Left colon (tissue), 2 donors: ENCODE measurements around the gene CTF1. TPM values are rescaled to one million over a fixed set of nuclear protein-coding genes. Genes with fewer than 3 reads are reported as not detected.

Source experiments
- ATAC-seq: fragments of 200-7000 bp; cut with Tn5 transposase; one replicate; pipeline ENCODE4 v1.9.1; 2020; ENCODE audit warnings: mild to moderate bottlenecking, moderate library complexity
- DNase-seq, 2 donors: peaks; one replicate each; pipeline ENCODE4 v3.0.0-alpha.2; 2020
- intact Hi-C, 2 donors: fragments of 100-400 bp; cut with DNase I in 1 of 2; cut with micrococcal nuclease in 1 of 2; formaldehyde crosslinking; loops; one replicate each; pipeline versions ENCODE4 v1.11.2 to v1.14.0; 2022; cut with DNase I, micrococcal nuclease
- total RNA-seq, 2 donors: library from RNA; stranded (reverse); fragmentation: NEBNext Ultra II Directional; extraction: Animal tissue kit (Norgen Biotek cat#: 25700); gene quantifications; one replicate each; pipeline ENCODE4 v1.2.1, GENCODE V29; 2021
- donor health status: DM: no; HTN: no; CAD: no.
- donor health status: DM: yes; HTN: yes; CAD: no.

CTF1 gene
- total RNA-seq, 2 donors from 2014 or later: 0.24 to 1.7 TPM

GRCh38 chr16:30902029-30902972 lies 5.9 kb downstream of the CTF1 start:
- peak; percentile 91 for ATAC-seq
- DNase-seq: peak; percentile 47 to 76
- intact Hi-C loops: loop anchor here in 1 of 2 donors (5.0 kb wide), 1 partner anchor 55 kb away; no protein-coding TSS in a partner anchor

- peak; percentile 3 for ATAC-seq
- no peak for DNase-seq
- intact Hi-C loops: loop anchor here in 1 of 2 donors (5.0 kb wide), 1 partner anchor 56 kb away; no protein-coding TSS in a partner anchor
Measured at GRCh38 chr16:30903002-30903401, 6.6 kb downstream of the CTF1 start.

- DNase-seq (peak in 1 of 2 donors; percentile 53), ATAC-seq (peak; percentile 12)
- intact Hi-C loops: loop anchor here in 1 of 2 donors (5.0 kb wide), 1 partner anchor 56 kb away; no protein-coding TSS in a partner anchor
Measured at GRCh38 chr16:30903596-30903995, 7.2 kb downstream of the CTF1 start.

GRCh38 chr16:30904114-30904780 lies 7.8 kb downstream of the CTF1 start:
- ATAC-seq: no peak
- intact Hi-C loops: loop anchor here in 1 of 2 donors (5.0 kb wide), 1 partner anchor 57 kb away; no protein-coding TSS in a partner anchor
- DNase-seq: no peak

- ATAC-seq (no peak), DNase-seq (no peak)
- intact Hi-C loops: no loop called here
Measured at GRCh38 chr16:30907064-30907463, 10.7 kb downstream of the CTF1 start.

GRCh38 chr16:30910427-30911029 lies 14.1 kb downstream of the CTF1 start:
- ATAC-seq: no peak
- DNase-seq: no peak
- intact Hi-C loops: loop anchor here in 1 of 2 donors (10.0 kb wide), 1 partner anchor 66 kb away; no protein-coding TSS in a partner anchor

GRCh38 chr16:30912794-30913412 lies 16.5 kb downstream of the CTF1 start:
- ATAC-seq (no peak), DNase-seq (no peak)
- intact Hi-C loops: loop anchor here in 1 of 2 donors (10.0 kb wide), 1 partner anchor 68 kb away; no protein-coding TSS in a partner anchor

GRCh38 chr16:30914830-30915229 lies 18.4 kb downstream of the CTF1 start:
- intact Hi-C loops: loop anchor here in 1 of 2 donors (10.0 kb wide), 1 partner anchor 70 kb away; no protein-coding TSS in a partner anchor
- no peak for DNase-seq
- ATAC-seq: no peak

- ATAC-seq: no peak
- intact Hi-C loops: loop anchor here in 1 of 2 donors (10.0 kb wide), 1 partner anchor 74 kb away; no protein-coding TSS in a partner anchor
Measured at GRCh38 chr16:30918614-30919013, 22.2 kb downstream of the CTF1 start.

GRCh38 chr16:30920891-30921290 lies 24.5 kb downstream of the CTF1 start:
- no peak for DNase-seq
- intact Hi-C loops: loop anchor here in 1 of 2 donors (5.0 kb wide), 1 partner anchor 79 kb away; no protein-coding TSS in a partner anchor
- ATAC-seq: no peak

More at GRCh38 chr16:30918614-30919013, 22.2 kb downstream of the CTF1 start:
- no peak for DNase-seq

GRCh38 chr16:30921459-30921747 lies 25.0 kb downstream of the CTF1 start:
- DNase-seq: no peak
- intact Hi-C loops: loop anchor here in 1 of 2 donors (5.0 kb wide), 1 partner anchor 79 kb away; no protein-coding TSS in a partner anchor
- ATAC-seq: no peak

GRCh38 chr16:30921748-30922419 lies 25.5 kb downstream of the CTF1 start:
- ATAC-seq: peak; percentile 40
- intact Hi-C loops: loop anchor here in 1 of 2 donors (5.0 kb wide), 1 partner anchor 80 kb away; no protein-coding TSS in a partner anchor
- DNase-seq: peak; percentile 94 to 95

- DNase-seq: peak; percentile 99 to 100
- intact Hi-C loops: loop anchor here in 1 of 2 donors (5.0 kb wide), 1 partner anchor 80 kb away; no protein-coding TSS in a partner anchor
- peak; percentile 72 for ATAC-seq
Measured at GRCh38 chr16:30922420-30922959, 26.1 kb downstream of the CTF1 start.

- ATAC-seq: peak; percentile 70
- intact Hi-C loops: loop anchor here in 1 of 2 donors (5.0 kb wide), 1 partner anchor 81 kb away; no protein-coding TSS in a partner anchor
- DNase-seq: peak; percentile 99 to 100
Measured at GRCh38 chr16:30922960-30923535, 26.6 kb downstream of the CTF1 start.

GRCh38 chr16:30923554-30924075 lies 27.2 kb downstream of the CTF1 start, which contains the start of gene FBXL19:
Gene FBXL19, plus strand, starts transcription at chr16:30923572. Its CDS starts 2,183 bp downstream, at chr16:30925755.
- intact Hi-C loops: loop anchor here in 1 of 2 donors (5.0 kb wide), 1 partner anchor 81 kb away; no protein-coding TSS in a partner anchor
- no peak for ATAC-seq
- peak in 1 of 2 donors; percentile 65 for DNase-seq
